Loucy (cell line): ENCODE measurements around the gene TSHZ2.

Experiments
- H2AFZ ChIP-seq: fragments of 200-600 bp; sonication (generic); 2 replicates; pipeline ENCODE4 v1.6.0; 2016; ENCODE audit warnings: antibody characterized with exemption, mild to moderate bottlenecking, low read length, moderate library complexity
- H3F3A ChIP-seq: fragments of 200-600 bp; 2 replicates; pipeline ENCODE4 v1.6.0; 2016; ENCODE audit warnings: antibody characterized with exemption, low read depth, mild to moderate bottlenecking
- H3K27me3 ChIP-seq: fragments of 200-600 bp; sonication (generic); 2 replicates; pipeline ENCODE4 v1.6.1; 2014; ENCODE audit warnings: low read length, mild to moderate bottlenecking; ENCODE audit not compliant: insufficient read depth, poor library complexity, severe bottlenecking
- H3K36me3 ChIP-seq: fragments of 200-600 bp; sonication (generic); 2 replicates; pipeline ENCODE4 v1.6.1; 2016; ENCODE audit warnings: low read length; ENCODE audit not compliant: insufficient read depth
- H3K4me1 ChIP-seq: fragments of 200-600 bp; sonication (generic); 2 replicates; pipeline ENCODE4 v1.5.1; 2014; ENCODE audit warnings: low read length, mild to moderate bottlenecking; ENCODE audit not compliant: insufficient read depth, poor library complexity, severe bottlenecking
- H3K4me2 ChIP-seq: fragments of 200-600 bp; sonication (generic); 2 replicates; pipeline ENCODE4 v1.6.0; 2014; ENCODE audit warnings: antibody characterized with exemption, low read length, low read depth, mild to moderate bottlenecking; ENCODE audit not compliant: poor library complexity, severe bottlenecking
- H3K4me3 ChIP-seq: fragments of 200-600 bp; sonication (generic); 2 replicates; pipeline ENCODE4 v1.5.1; 2014; ENCODE audit warnings: low read length, mild to moderate bottlenecking, mixed read lengths; ENCODE audit not compliant: poor library complexity, severe bottlenecking
- H3K79me2 ChIP-seq: fragments of 200-600 bp; sonication (generic); 2 replicates; pipeline ENCODE4 v1.6.1; 2014; ENCODE audit warnings: low read length; ENCODE audit not compliant: insufficient read depth
- H3K9ac ChIP-seq: fragments of 200-600 bp; sonication (generic); 2 replicates; pipeline ENCODE4 v1.6.0; 2014; ENCODE audit warnings: mild to moderate bottlenecking, low read depth, low read length, moderate library complexity; ENCODE audit not compliant: poor library complexity, severe bottlenecking
- H3K9me2 ChIP-seq: fragments of 200-600 bp; sonication (generic); replicated peaks from 2 replicates; pipeline ENCODE4 v1.6.1; 2016; ENCODE audit warnings: low read depth, low read length, mixed read lengths
- H3K9me3 ChIP-seq: fragments of 200-600 bp; sonication (generic); 2 replicates; pipeline ENCODE4 v1.6.1; 2014; ENCODE audit warnings: mild to moderate bottlenecking, antibody characterized with exemption, low read length, low read depth; ENCODE audit not compliant: insufficient read depth
- H4K20me1 ChIP-seq: fragments of 200-600 bp; sonication (generic); 2 replicates; pipeline ENCODE4 v1.6.0; 2014; ENCODE audit warnings: antibody characterized with exemption, low read length, mild to moderate bottlenecking; ENCODE audit not compliant: insufficient read depth, poor library complexity, severe bottlenecking
- EZH2phosphoT487 ChIP-seq: fragments of 200-600 bp; IDR thresholded peaks from 2 replicates; pipeline ENCODE4 v1.6.1; 2018; ENCODE audit warnings: antibody characterized with exemption, mild to moderate bottlenecking, moderate library complexity, borderline replicate concordance
- TF ChIP-seq, protein P1 (sequence below): fragments of 200-600 bp; sonication (generic); conservative IDR thresholded peaks from 2 replicates; pipeline ENCODE4 v1.5.1; 2014; ENCODE audit warnings: mild to moderate bottlenecking, antibody characterized with exemption, low read length

TSHZ2 gene

DNA sequence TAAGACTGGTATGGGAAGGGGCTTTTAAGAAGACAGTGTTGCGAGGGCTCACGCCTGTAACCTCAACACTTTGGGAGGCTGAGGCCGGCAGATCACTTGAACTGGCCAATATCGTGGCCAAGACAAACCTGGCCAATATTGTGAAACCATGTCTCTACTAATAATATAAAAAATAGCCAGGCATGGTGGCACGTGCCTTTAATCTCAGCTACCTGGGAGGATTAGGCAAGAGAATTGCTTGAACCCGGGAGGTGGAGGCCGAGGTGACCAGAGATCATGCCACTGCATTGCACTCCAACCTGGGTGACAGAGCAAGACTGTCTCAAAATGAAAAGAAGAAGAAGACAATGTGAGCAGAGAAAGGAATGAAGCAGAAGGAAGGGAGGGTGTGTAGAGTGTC lies 242.2 kb downstream of the TSHZ2 start:
- H3F3A ChIP-seq: no peaks in the 10 kb centered on the region
- H3K36me3 ChIP-seq: no peaks in the 10 kb centered on the region
- no peak overlapping the region for H2AFZ ChIP-seq
- no peak overlapping the region for H3K4me2 ChIP-seq
- no peaks in the 10 kb centered on the region for H3K4me1 ChIP-seq
- TF ChIP-seq EZH2phosphoT487: no peak
- TF ChIP-seq, protein P1, sequence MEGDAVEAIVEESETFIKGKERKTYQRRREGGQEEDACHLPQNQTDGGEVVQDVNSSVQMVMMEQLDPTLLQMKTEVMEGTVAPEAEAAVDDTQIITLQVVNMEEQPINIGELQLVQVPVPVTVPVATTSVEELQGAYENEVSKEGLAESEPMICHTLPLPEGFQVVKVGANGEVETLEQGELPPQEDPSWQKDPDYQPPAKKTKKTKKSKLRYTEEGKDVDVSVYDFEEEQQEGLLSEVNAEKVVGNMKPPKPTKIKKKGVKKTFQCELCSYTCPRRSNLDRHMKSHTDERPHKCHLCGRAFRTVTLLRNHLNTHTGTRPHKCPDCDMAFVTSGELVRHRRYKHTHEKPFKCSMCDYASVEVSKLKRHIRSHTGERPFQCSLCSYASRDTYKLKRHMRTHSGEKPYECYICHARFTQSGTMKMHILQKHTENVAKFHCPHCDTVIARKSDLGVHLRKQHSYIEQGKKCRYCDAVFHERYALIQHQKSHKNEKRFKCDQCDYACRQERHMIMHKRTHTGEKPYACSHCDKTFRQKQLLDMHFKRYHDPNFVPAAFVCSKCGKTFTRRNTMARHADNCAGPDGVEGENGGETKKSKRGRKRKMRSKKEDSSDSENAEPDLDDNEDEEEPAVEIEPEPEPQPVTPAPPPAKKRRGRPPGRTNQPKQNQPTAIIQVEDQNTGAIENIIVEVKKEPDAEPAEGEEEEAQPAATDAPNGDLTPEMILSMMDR: no peak
- H3K79me2 ChIP-seq: no peaks in the 10 kb centered on the region
- no peaks in the 10 kb centered on the region for H3K9me3 ChIP-seq
- no peak overlapping the region for H3K4me3 ChIP-seq
- H4K20me1 ChIP-seq: no peaks in the 10 kb centered on the region
- no peaks in the 10 kb centered on the region for H3K9me2 ChIP-seq
- no peaks in the 10 kb centered on the region for H3K27me3 ChIP-seq
- H3K9ac ChIP-seq: no peak overlapping the region

DNA sequence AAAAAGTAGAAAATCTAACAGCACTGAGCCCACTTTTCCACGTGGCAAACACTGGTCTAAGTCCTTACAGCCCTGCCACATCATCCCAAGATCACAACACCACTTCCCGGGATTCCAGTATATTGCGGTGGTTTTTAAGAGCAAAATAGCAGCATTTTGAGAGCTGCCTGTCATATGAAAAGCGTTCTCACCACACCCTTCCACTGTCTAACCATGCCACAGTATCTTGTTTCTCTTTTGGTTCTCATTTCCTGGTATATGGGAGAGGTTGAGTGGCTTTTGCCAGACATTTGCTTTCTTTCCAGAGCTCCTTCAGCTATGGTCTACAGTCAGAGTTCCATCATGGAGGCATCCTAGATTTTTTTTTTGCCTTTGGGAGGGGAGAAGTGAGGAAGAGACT lies 243.0 kb downstream of the TSHZ2 start:
- H3K4me2 ChIP-seq: no peak overlapping the region
- no peaks in the 10 kb centered on the region for H3F3A ChIP-seq
- no peaks in the 10 kb centered on the region for H3K79me2 ChIP-seq
- no peak overlapping the region for H3K9ac ChIP-seq
- H2AFZ ChIP-seq: no peak overlapping the region
- no peaks in the 10 kb centered on the region for H3K9me3 ChIP-seq
- no peaks in the 10 kb centered on the region for H3K4me1 ChIP-seq
- H3K36me3 ChIP-seq: no peaks in the 10 kb centered on the region
- no peaks in the 10 kb centered on the region for H4K20me1 ChIP-seq
- no peak overlapping the region for H3K4me3 ChIP-seq
- H3K9me2 ChIP-seq: no peaks in the 10 kb centered on the region
- no peaks in the 10 kb centered on the region for H3K27me3 ChIP-seq
- TF ChIP-seq EZH2phosphoT487: no peak
- TF ChIP-seq, protein P1: no peak

DNA sequence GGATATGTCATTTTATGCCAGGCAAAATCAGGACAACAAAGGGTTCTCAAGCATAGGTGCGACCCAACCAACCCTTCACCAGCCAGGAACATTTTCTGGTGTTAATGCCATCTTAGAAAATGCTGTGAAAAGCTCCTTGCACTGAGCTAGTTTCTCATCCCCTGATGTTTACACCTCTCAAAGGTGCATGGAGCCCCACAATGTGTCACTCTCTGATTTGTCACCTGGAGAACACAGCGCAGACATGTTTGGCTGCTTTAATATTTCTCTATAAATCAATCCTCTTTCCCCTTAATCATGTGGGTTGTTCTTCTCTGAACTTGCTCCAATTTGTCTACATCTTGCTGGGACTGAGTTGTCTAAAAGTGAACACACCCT lies 244.3 kb downstream of the TSHZ2 start:
- no peaks in the 10 kb centered on the region for H3K27me3 ChIP-seq
- H3K4me3 ChIP-seq: no peak overlapping the region
- no peak overlapping the region for H2AFZ ChIP-seq
- TF ChIP-seq EZH2phosphoT487: no peak
- TF ChIP-seq, protein P1: no peak
- H3K79me2 ChIP-seq: no peaks in the 10 kb centered on the region
- no peaks in the 10 kb centered on the region for H3K9me2 ChIP-seq
- H3K4me1 ChIP-seq: no peaks in the 10 kb centered on the region
- no peak overlapping the region for H3K4me2 ChIP-seq
- no peaks in the 10 kb centered on the region for H3F3A ChIP-seq
- H3K9me3 ChIP-seq: no peaks in the 10 kb centered on the region
- no peaks in the 10 kb centered on the region for H3K36me3 ChIP-seq
- H4K20me1 ChIP-seq: no peaks in the 10 kb centered on the region
- H3K9ac ChIP-seq: no peak overlapping the region
